ENCODE measurements around the gene MERTK.

Gene MERTK

DNA sequence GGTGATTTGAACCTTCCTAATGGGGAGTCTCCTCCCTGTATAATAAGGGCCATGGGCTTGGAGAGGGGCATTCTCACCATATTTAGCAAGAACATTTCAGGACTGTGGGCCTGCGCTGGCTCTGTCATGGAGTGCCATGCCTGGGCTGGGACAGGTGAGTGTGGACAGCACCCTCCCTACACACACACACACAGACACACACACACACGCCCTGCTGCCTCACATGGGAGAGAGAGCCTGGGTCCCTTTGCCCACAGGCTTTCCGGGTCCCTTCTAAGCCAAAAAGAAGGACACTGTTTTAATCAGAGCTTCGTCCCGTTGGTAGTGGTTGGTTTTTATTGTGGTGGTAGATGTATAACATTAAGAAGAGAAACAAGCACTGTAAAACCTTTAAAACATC is 125.3 kb downstream of the MERTK start:
- in situ Hi-C loops (cut with HindIII; ENCODE audit: low sequenced_read_pairs): no loop called here

DNA sequence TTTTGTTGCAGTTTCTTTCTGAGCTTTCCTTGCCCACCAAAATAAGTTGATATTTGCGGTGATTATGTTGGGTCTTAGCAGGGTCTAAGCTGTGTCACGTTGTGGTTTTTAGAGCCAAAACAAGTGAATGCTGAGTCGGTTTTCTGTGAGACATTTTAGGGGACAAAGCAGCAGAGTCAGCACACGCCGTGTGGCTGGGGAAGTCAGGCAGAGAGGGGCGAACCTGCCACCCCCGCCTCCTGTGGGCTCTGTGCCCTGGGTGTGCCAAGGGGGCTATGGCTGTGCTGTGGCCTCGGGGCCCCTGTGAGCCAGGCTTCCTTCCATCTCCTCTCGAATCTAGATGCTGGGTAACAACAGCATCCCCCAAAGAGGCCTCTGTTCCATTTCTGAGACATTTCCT is 125.8 kb downstream of the MERTK start:
- TF ChIP-seq, protein P1, sequence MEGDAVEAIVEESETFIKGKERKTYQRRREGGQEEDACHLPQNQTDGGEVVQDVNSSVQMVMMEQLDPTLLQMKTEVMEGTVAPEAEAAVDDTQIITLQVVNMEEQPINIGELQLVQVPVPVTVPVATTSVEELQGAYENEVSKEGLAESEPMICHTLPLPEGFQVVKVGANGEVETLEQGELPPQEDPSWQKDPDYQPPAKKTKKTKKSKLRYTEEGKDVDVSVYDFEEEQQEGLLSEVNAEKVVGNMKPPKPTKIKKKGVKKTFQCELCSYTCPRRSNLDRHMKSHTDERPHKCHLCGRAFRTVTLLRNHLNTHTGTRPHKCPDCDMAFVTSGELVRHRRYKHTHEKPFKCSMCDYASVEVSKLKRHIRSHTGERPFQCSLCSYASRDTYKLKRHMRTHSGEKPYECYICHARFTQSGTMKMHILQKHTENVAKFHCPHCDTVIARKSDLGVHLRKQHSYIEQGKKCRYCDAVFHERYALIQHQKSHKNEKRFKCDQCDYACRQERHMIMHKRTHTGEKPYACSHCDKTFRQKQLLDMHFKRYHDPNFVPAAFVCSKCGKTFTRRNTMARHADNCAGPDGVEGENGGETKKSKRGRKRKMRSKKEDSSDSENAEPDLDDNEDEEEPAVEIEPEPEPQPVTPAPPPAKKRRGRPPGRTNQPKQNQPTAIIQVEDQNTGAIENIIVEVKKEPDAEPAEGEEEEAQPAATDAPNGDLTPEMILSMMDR (IDR thresholded peaks at IDR 0.05; ENCODE audit: low read depth, low read length, missing control alignments): no peak
- in situ Hi-C loops (cut with HindIII; ENCODE audit: low sequenced_read_pairs): no loop called here
- no peak overlapping the region for H3K4me3 ChIP-seq (ENCODE audit: low read depth, low read length)
- no peak for DNase-seq (ENCODE audit: low read depth)

More for the DNA sequence above, 125.3 kb downstream of the MERTK start:
- H3K4me3 ChIP-seq (ENCODE audit: low read depth, low read length): no peak overlapping the region
- no peak for DNase-seq (ENCODE audit: low read depth)
- TF ChIP-seq, protein P1 (IDR thresholded peaks at IDR 0.05; ENCODE audit: low read depth, low read length, missing control alignments): no peak

DNA sequence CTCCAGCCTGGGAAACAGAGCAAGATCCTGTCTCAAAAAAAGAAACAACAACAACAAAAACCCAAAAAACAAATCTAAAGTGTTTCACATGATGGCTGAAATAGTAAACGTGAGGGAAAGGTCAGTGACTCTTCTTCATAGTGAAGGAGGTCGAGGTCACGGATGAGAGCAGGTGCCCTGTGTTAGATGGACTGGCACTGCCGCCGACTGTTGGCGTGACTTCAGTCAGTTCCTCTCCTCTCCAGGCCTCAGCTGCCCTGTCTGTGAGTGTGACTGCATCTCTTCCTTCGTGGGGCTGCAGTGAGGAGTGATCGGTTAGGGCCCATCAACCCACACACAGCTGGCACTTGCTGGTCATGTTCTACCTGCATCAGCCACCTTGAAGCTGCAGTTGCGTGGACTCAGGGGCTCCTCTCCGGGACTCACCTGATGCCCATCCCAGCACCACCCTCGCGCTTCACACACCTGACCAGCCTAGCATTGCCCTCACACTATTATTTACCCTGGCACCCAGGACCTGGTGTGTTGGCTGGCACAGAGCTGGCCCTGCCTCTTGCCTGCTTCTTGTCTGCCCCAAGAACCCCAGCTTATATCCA is 126.6 kb downstream of the MERTK start:
- no peak for DNase-seq (ENCODE audit: low read depth)
- TF ChIP-seq, protein P1 (IDR thresholded peaks at IDR 0.05; ENCODE audit: low read depth, low read length, missing control alignments): no peak
- H3K4me3 ChIP-seq (ENCODE audit: low read depth, low read length): no peak overlapping the region
- in situ Hi-C loops (cut with HindIII; ENCODE audit: low sequenced_read_pairs): no loop called here

DNA sequence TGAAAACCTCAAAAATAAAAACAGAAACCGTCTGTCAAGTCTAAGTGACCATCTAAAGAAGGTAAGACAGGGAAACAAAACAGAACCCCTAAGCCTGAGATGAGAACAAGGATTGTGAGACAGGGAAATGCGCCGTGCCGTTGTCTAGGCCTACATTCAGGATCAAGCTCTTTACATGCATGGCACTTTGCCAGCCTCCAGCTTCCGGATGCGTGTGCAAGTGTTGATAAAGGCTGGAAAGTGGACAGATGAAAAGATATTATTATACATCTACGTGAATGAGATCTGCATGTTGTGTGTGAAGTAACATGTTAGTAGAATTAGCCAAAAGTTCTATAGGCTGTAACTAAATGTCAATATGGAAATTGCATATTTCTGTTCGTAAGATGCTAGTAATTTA is 128.1 kb downstream of the MERTK start:
- no peak overlapping the region for H3K4me3 ChIP-seq (ENCODE audit: low read depth, low read length)
- no peak for DNase-seq (ENCODE audit: low read depth)
- in situ Hi-C loops (cut with HindIII; ENCODE audit: low sequenced_read_pairs): no loop called here
- TF ChIP-seq, protein P1 (IDR thresholded peaks at IDR 0.05; ENCODE audit: low read depth, low read length, missing control alignments): no peak

DNA sequence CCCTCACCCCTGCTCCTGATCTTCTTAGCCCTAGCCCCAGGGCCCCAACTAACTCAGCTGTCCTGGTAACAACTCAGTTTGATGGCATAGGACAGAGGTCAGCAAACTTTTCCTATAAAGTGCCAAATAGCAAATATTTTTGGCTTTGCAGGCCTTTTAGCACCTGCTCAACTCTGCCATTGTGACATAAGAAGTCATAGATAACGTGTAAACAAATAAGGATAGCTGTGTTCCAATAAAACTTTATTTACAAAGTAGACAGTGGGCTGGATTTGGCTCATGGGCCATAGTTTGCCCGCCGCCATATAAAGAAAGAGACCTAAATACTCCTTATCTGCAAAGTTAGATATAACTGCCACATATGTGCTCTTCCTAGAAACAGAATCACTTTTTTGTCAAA is 129.4 kb downstream of the MERTK start:
- DNase-seq (ENCODE audit: low read depth): no peak
- TF ChIP-seq, protein P1 (IDR thresholded peaks at IDR 0.05; ENCODE audit: low read depth, low read length, missing control alignments): no peak
- H3K4me3 ChIP-seq (ENCODE audit: low read depth, low read length): no peak overlapping the region
- in situ Hi-C loops (cut with HindIII; ENCODE audit: low sequenced_read_pairs): no loop called here

DNA sequence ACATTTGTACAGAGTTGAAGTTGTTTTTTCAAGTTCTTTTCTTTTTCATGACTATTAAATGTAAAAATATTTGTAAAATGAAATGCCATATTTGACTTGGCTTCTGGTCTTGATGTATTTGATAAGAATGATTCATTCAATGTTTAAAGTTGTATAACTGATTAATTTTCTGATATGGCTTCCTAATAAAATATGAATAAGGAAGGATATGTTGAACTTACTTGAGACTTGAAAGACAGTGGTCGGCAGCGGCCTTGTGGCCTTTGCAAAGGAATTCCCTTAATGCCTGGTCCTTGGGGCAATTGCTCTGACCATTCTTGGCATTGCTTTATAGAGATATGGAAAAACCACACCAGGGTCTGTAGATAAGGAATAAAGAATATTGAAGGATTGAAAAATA is 130.8 kb downstream of the MERTK start:
- DNase-seq (ENCODE audit: low read depth): no peak
- in situ Hi-C loops (cut with HindIII; ENCODE audit: low sequenced_read_pairs): no loop called here
- TF ChIP-seq, protein P1 (IDR thresholded peaks at IDR 0.05; ENCODE audit: low read depth, low read length, missing control alignments): no peak
- H3K4me3 ChIP-seq (ENCODE audit: low read depth, low read length): no peak overlapping the region
